C4-2B (cell line): ENCODE measurements around the gene MYBPHL.

Experiments used
- CTCF ChIP-seq: fragments of 450-650 bp; conservative IDR thresholded peaks from 2 replicates; pipeline ENCODE4 v1.5.1; 2017; ENCODE audit warnings: mild to moderate bottlenecking
- ZFX ChIP-seq: fragments of 450-650 bp; IDR thresholded peaks from 2 replicates; pipeline ENCODE4 v1.6.1; 2017

- TF ChIP-seq CTCF (no peak), ZFX (no peak)
Observed at GRCh38 chr1:109356505-109356904, 49.7 kb upstream of the MYBPHL start.
